GM12891 (cell line): ENCODE data around the gene DHFR2.

ENCODE experiments used
- POLR2A ChIP-seq: IDR thresholded peaks from 2 replicates; pipeline ENCODE4 v1.6.1; 2011; ENCODE audit warnings: low read depth, low read length, control low read depth
- POLR2AphosphoS5 ChIP-seq: IDR thresholded peaks from 2 replicates; pipeline ENCODE4 v1.6.1; 2011; ENCODE audit warnings: low read depth, low read length, control low read depth
- POU2F2 ChIP-seq: IDR thresholded peaks from 2 replicates; pipeline ENCODE4 v1.6.1; 2011; ENCODE audit warnings: low read depth, mild to moderate bottlenecking, control low read depth, low read length, moderate library complexity
- SPI1 ChIP-seq: IDR thresholded peaks from 2 replicates; pipeline ENCODE4 v1.6.1; 2011; ENCODE audit warnings: low read depth, low read length, control low read depth
- TAF1 ChIP-seq: IDR thresholded peaks from 2 replicates; pipeline ENCODE4 v1.6.1; 2011; ENCODE audit warnings: low read depth, low read length, control low read depth

- TF ChIP-seq TAF1 (no peak), POLR2A (no peak), POLR2AphosphoS5 (no peak), POU2F2 (no peak), SPI1 (no peak)
These were observed 50.5 kb downstream of the DHFR2 start for GRCh38 chr3:94012185-94012584.
